Thyroid gland (tissue), 4 donors: ENCODE results near the gene JSRP1.

Experiments used
- CTCF ChIP-seq, 6 experiments: fragments of 200-600 bp in 3 of 6; fragments of 450-650 bp in 3 of 6; sonication (generic) in 3 of 6; IDR thresholded peaks; one replicate each; pipeline ENCODE4 v1.5.1; 2016 to 2019; ENCODE audit warnings: antibody characterized with exemption in 6 of 6, mild to moderate bottlenecking in 2 of 6, inconsistent platforms in 1 of 6, moderate library complexity in 1 of 6
- POLR2A ChIP-seq, 2 donors: fragments of 450-650 bp; IDR thresholded peaks; one replicate each; pipeline ENCODE4 v1.6.1; 2017; ENCODE audit warnings: antibody characterized with exemption in 2 of 2, mild to moderate bottlenecking in 2 of 2, moderate library complexity in 1 of 2

GRCh38 chr19:2274185-2274711 is 18.0 kb upstream of the JSRP1 start:
- TF ChIP-seq CTCF (IDR thresholded peaks at IDR 0.05) (no peak), POLR2A (IDR thresholded peaks at IDR 0.05) (no peak)
